GM23248 (cell line): ENCODE measurements around the gene KCNMA1.

ENCODE experiments used
- EZH2 ChIP-seq: fragments of 200-600 bp; sonication (generic); IDR thresholded peaks from 2 replicates; pipeline ENCODE4 v1.6.1; 2018; ENCODE audit warnings: antibody characterized with exemption, mild to moderate bottlenecking; ENCODE audit not compliant: insufficient read depth, poor library complexity, severe bottlenecking
- EZH2phosphoT487 ChIP-seq: fragments of 200-600 bp; sonication (generic); IDR thresholded peaks from 2 replicates; pipeline ENCODE4 v1.6.1; 2018; ENCODE audit warnings: antibody characterized with exemption, moderate library complexity, mild to moderate bottlenecking, low read depth; ENCODE audit not compliant: insufficient read depth

GRCh38 chr10:76998451-76998850 lies 639.2 kb downstream of the KCNMA1 start:
- TF ChIP-seq EZH2 (no peak), EZH2phosphoT487 (no peak)
